Panc1 (cell line): ENCODE measurements around the gene FAM227A.

Experiments
- CTCF ChIP-seq: fragments of 450-650 bp; IDR thresholded peaks from 2 replicates; pipeline ENCODE4 v1.5.1; 2017; ENCODE audit warnings: mild to moderate bottlenecking
- POLR2AphosphoS5 ChIP-seq: IDR thresholded peaks from 2 replicates; pipeline ENCODE4 v1.6.1; 2012; ENCODE audit warnings: mild to moderate bottlenecking, low read depth, low read length, moderate library complexity
- REST ChIP-seq, 2 experiments: IDR thresholded peaks; 2 replicates each; pipeline ENCODE4 v1.6.1; 2011 to 2012; ENCODE audit warnings: low read depth in 2 of 2, control low read depth in 1 of 2, low read length in 1 of 2, mild to moderate bottlenecking in 1 of 2, moderate library complexity in 1 of 2; ENCODE audit not compliant: insufficient read depth in 1 of 2
- SIN3A ChIP-seq: IDR thresholded peaks from 2 replicates; pipeline ENCODE4 v1.6.1; 2012; ENCODE audit warnings: low read depth, mild to moderate bottlenecking, low read length, moderate library complexity, borderline replicate concordance; ENCODE audit not compliant: insufficient read depth
- TCF7L2 ChIP-seq: IDR thresholded peaks from 2 replicates; pipeline ENCODE4 v1.6.1; 2011; ENCODE audit warnings: mild to moderate bottlenecking, low read depth, low read length, inconsistent platforms

GRCh38 chr22:38699784-38700183, 43.6 kb upstream of the FAM227A start:
- no peak for TF ChIP-seq CTCF
- no peak for TF ChIP-seq REST (IDR thresholded peaks at IDR 0.05; ENCODE audit: insufficient read depth in 1 of 2, low read depth in 2 of 2, low read length in 1 of 2)
- no peak for TF ChIP-seq SIN3A
- TF ChIP-seq POLR2AphosphoS5 = no peak
- no peak for TF ChIP-seq TCF7L2
